GM21447 (cell line): Measurements from ENCODE around the gene POU2AF1.
"Not testable (repeated sequence)": the region's sequence is repeated elsewhere in the genome, so short reads cannot be mapped to it uniquely, and the experiment has no call there.

Experiments
- ATAC-seq: cut with Tn5 transposase; IDR thresholded peaks from one replicate; pipeline ENCODE4 v1.9.1; 2021; ENCODE audit not compliant: unreplicated experiment

Gene POU2AF1

DNA sequence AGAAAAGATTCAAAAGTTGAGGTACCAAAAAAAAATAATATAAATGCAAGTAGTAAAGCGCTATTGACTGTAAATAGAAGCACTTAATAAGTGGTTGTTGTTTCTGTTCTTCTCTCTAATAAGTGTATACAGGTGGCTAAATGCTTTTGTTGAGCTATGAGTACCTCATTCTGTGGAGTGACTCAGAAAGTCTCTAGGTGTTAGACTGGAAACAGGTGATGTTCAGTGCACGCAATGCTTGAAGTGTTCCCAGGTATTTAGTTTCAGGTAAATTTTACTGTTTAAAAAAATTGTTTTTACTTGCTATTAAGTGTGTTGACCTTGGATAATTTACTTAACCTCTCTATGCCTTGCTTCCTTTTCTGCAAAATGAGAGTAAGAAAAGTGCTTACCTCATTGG, 56.5 kb downstream of the POU2AF1 start:
- ATAC-seq = no peak

DNA sequence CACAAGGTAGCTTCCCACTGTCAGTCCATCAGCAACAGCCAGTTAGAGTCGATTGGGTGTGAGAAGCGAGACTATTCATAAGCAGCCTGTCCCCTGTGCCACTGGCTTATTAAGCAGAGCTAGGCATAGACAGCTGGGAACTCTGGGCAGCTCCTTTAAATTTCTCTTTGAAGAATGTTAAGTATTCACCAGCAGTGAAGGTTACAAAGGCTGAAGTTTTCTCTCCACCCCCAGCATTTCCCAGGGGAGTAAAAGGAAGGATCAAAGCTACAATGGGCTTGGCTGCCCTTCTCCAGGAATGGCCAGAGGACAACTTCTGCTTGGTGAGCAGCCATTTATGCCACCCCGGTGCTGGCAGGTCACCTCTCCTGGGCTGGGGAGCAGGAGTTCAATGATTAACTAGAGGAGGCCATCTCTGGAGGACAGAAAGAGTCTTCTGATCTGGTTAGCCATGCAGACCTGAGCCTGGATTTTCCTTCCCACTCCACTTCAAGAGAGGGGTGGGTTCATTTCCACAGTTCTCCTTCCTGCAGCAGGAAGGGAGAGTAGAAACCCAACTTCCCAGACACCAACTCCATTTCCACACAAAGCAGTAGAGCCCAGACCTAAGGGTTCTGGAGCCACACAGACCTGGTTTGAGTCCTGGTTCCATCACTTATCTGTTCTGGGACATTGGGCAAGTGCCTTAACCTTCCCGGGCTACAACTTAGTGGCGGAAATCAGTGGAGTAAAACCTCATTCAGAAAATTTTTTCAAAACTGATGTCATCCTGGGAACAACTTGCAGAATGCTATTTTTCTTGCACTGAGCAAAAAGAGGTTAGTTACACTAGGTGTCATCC, 58.1 kb downstream of the POU2AF1 start:
- ATAC-seq = no peak

DNA sequence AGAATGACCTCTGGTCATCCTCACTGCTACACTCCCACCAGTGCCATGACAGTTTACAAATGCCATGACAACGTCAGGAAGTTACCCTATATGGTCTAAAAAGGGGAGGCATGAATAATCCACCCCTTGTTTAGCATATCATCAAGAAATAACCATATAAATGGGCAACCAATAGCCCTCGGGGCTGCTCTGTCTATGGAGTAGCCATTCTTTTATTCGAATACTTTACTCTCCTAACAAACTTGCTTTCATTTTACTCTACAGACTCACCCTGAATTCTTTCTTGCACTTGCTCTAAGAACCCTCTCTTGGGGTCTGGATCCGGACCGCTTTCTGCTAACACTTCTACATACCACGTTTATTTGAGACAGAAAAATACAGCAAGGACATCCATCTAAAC, 58.9 kb downstream of the POU2AF1 start:
- ATAC-seq = not testable (repeated sequence)

DNA sequence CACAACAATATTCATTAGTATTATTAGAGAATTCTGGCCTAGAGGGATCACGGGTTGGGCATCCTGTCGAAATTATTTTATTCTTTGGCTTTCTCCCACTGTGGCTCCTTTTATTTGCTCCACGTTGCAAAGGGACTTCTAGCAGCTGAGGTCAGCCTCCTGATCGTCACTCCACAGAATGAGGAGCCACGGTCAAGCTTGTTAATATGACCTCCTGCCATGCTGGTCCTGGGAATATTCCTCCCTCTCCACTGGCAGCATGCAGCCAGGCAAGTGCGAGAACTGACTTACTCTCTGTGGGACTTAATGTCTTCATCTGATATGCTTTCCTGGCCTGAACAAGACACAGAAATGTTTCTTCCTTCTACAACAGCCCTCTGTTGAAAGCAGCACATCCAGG, 59.8 kb downstream of the POU2AF1 start:
- no peak for ATAC-seq

DNA sequence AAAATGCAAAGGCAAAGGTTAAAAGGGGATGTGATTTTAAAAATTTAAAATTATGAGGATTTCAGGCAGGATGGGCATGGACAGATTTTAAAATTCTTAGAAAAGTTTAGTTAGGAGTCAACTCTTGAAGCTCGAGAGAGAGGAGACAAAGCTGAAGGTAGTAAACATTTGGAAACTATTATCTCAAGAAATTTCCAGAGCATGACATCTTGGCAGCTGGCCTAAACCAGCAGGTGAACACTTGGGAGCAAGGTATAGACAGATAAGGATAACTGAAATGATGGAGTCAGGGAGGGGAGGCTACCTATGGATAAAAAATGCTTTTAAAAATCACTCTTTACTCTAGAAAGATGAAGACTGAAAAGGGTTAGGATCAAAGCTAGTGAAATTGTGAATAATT, 67.0 kb downstream of the POU2AF1 start:
- ATAC-seq = no peak

DNA sequence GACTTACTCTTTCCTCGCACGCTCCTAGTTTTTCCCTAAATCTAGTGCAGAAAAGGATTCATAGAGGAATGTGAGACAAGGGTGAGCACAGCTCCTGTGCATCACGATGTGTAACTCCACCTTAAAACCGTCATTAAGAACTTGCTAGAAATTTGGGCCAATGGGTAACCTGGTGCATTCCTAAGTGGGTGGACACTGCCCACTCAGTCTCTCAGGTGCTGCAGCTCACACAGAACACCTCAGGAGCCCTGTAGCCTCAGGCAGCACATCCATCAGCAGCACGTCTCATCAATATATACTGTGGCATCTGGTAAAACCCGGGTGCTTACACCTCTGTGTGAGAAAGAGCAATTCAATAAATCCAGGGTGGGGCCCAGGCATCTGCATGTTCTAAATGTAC, 68.4 kb downstream of the POU2AF1 start:
- ATAC-seq = no peak

DNA sequence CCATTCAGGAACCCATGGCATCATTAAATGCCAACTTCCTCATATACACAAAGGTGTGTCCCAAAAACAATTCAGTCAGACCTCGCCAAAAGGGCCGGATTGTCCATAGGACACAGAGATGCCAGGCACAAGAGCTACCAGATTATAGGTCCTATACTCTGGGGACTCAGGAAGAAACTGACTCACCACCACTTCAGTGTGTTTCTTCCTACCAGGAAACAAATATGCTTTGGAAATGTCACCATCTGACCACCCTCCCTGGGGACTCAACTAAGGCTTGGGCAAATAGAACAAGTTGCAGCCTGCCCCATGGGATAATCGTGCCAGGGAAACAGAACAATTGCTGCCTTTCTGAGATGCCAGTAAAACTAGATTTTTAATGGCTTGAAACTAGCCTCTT, 69.0 kb downstream of the POU2AF1 start:
- no peak for ATAC-seq

DNA sequence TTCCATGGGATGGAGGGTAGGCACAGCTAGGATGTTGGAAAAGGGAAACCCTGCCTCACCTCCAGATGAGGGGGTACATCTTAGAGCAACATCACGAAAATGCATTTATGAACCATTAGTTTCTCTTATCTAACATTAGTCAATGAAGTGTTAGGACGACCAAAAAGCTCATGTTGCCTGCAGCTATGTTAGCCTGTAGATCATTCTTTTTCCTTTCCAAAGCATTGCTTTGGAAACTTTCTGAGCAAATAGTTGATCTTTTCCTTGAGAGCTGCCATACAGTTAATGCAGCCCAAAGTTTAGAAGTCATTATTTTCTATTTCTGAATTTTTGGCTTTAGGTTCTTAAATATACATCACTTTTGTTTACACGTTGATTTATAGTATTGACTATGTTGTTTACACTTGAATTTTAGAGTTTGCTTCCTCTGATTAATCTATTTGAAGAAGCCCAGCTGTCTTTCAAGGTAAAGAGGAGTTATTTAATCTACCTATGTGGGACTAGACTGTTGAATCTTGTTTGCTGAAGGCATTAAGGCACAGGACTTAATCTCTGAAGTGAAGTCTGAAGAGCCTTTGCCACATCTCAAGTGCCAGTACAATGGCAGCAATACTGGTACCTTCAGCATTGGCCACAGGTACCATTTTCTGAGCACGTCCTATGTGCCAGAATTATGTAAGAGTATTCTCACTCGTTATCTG, 69.7 kb downstream of the POU2AF1 start:
- no peak for ATAC-seq

DNA sequence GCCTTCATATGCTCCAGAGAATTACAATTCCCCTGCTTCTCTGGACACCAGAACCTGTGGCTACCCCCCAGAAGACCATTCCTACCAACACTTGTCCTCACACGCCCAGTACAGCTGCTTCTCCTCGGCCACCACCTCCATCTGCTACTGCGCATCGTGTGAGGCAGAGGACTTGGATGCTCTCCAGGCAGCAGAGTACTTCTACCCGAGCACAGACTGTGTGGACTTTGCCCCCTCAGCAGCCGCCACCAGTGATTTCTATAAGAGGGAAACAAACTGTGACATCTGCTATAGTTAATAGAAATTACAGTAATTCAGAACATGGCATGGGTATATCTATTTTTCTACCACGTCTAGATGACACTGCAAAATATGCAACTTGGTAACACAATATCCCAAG, 70.9 kb downstream of the POU2AF1 start:
- no peak for ATAC-seq

DNA sequence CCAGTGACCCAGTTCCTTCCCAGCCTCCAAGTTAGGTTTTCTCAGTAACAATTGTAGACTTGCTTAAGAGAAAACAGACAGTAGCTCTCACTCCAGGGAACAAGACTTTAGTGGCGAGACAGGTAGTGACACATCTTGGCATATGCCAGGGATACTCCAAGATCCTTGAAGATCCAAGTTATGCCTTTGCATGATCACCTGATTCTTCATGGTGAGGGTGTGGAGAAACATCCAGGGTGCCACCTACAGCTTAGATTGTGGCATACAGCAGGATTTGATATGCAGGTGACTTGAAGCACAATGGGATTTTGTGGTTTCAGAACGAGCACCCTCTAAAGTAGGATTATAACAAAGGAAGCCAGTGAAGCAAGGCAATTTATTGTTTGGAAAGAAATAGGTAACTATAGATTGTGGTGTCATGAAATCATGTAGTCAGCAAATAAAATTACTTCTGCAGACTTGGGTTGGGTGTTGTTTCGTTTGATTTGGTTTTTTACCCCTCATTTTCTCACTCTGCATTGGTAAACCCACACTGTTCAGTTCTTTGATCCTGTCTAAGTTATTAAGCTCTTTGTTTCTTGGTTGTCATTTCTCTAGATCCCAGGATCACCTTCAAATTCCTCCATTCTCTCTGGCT, 71.5 kb downstream of the POU2AF1 start:
- no peak for ATAC-seq

DNA sequence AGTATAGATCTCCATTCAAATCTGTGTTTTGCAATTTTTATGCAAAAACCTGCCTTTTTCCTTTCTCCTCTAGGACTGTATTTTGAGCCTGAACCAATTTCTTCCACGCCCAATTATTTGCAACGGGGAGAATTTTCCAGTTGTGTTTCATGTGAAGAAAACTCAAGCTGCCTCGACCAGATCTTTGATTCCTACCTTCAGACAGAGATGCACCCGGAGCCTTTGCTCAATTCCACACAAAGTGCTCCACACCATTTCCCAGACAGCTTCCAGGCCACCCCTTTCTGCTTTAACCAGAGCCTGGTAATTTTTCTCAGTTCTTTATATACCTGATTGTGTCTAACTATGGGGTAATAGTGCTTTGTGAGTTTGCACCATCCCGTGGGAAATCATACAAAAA, 72.8 kb downstream of the POU2AF1 start:
- ATAC-seq = no peak

DNA sequence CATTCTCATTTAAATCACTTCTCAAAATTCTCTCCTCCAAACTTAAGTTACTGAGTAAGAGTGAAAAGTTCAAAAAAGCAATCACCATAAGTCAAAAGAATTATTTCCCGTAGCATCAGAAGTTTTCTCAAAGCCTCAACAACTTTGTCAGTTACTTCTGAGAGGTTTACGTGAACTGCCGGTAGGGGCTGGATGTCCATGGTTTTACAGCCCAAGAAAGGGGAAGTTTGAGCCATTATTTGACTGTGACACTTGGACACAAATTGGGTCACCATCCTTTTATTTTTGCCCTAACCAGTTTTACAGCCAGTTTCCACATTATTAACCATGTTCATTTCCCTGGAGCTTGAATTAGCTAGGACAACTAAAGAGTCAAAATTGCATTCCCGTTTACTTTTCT, 73.2 kb downstream of the POU2AF1 start:
- ATAC-seq = no peak

DNA sequence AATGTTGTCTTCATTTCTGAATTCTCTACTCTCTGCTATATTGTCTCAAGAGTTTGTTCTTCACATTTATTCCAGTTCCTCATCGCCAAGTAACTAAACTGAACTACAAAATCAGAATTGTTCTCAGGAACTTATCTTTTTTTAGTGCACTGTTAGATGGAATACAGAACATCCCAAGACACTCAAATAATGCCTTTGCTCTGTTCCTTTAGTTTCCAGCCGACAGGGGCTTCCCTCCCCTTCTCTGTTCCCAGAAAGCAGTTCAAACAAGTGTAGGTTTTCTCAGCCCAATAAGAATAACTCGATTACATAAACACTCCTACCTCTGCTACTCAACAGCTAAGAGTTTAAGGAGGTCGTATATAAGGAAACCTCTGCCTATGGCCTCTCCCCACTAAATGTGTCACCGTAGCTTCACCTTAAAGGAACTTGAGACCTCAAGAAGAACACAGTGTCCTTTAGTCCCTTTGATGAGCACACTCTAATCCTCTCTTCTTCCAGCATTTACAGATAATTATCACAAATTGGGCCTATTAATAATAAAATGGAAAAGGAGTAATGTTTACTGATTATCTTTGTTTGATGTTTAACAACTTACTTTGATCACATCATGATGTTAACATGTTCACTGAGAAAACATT, 73.8 kb downstream of the POU2AF1 start:
- no peak for ATAC-seq

DNA sequence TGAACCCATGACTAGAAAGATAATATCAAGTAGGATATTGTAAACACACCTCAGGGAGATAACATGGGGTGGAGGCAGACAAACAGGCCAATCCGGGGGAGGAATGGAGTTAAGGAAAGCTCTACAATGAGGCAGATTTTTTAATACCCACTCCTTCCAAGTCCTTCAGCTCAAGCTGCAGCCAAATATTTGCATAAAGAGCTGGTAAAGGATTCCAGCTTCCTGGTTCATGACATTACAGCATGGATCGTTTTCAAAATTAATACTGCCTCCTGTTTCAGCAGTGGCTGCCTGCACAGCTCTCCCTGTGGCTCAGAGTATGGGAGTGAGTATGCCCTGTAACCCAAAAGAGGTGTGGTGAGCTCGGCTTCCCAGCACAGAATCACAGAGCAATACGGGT, 75.6 kb downstream of the POU2AF1 start:
- no peak for ATAC-seq

DNA sequence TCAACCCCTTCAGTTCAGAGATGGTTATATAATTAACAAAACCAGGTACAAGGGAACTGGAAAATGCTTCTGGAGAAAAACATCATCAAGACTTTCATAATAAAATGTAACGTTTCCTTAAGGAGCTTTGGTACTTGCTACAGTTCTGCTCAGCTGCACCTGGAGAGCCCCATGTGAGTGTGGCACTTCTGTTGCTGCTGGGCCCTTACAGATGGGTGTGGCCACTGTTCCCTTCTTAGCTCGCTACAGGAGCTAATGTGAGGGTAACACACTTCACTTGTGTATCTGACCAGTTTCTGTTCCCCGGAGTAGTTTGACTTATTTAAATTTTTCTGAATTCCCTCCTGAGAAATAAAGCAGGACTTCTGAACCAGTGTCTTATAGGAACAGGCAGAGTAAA, 76.8 kb downstream of the POU2AF1 start:
- no peak for ATAC-seq
